Testis (tissue), 2 donors: ENCODE measurements around the gene NR1H4.

Experiments
- POLR2A ChIP-seq: fragments of 450-650 bp; IDR thresholded peaks from one replicate; pipeline ENCODE4 v1.6.1; 2017; ENCODE audit warnings: antibody characterized with exemption, mild to moderate bottlenecking, moderate library complexity
- TF ChIP-seq, protein P1 (sequence below), 3 experiments: fragments of 450-650 bp in 2 of 3; fragments of 200-600 bp in 1 of 3; sonication (generic) in 1 of 3; IDR thresholded peaks; one replicate each; pipeline ENCODE4 v1.5.1; 2016 to 2019; ENCODE audit warnings: antibody characterized with exemption in 3 of 3, mild to moderate bottlenecking in 2 of 3, moderate library complexity in 1 of 3

DNA sequence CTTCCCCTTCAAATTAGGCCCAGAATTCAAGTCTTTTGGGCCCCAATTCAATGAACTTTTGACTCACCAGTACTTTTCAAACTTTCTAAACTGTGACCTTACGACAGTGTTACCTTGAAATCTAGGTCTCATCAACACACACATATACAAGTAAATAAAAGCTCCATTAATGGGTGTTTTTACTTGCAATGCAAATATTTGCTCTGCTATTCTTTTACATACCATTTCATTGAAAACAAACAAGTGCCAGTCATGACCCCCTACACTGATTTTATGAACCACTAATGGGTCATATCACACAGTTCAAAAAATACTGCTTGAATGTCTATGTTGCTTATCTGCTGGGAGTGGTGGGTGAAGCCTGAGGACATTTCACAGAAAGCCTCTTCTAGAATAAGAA, 9.1 kb upstream of the NR1H4 start:
- TF ChIP-seq, protein P1, sequence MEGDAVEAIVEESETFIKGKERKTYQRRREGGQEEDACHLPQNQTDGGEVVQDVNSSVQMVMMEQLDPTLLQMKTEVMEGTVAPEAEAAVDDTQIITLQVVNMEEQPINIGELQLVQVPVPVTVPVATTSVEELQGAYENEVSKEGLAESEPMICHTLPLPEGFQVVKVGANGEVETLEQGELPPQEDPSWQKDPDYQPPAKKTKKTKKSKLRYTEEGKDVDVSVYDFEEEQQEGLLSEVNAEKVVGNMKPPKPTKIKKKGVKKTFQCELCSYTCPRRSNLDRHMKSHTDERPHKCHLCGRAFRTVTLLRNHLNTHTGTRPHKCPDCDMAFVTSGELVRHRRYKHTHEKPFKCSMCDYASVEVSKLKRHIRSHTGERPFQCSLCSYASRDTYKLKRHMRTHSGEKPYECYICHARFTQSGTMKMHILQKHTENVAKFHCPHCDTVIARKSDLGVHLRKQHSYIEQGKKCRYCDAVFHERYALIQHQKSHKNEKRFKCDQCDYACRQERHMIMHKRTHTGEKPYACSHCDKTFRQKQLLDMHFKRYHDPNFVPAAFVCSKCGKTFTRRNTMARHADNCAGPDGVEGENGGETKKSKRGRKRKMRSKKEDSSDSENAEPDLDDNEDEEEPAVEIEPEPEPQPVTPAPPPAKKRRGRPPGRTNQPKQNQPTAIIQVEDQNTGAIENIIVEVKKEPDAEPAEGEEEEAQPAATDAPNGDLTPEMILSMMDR (IDR thresholded peaks at IDR 0.05), result no peak
- TF ChIP-seq POLR2A, result no peak
